ENCODE data around the gene PCDHB4. TPM values are rescaled to one million over a fixed set of nuclear protein-coding genes. Genes with fewer than 3 reads are reported as not detected.
"Not testable (repeated sequence)": the region's sequence is repeated elsewhere in the genome, so short reads cannot be mapped to it uniquely, and the experiment has no call there.

PCDHB4 gene
- total RNA-seq, 1 donor from 2014 or later, result 7.8 TPM

- Mint-ChIP-seq H3K27me3 (ENCODE audit: unreplicated experiment) (peaks cover 3% of the 10 kb centered on the region), H3K4me3 (ENCODE audit: unreplicated experiment) (no peak overlapping the region), H3K9me3 (ENCODE audit: unreplicated experiment) (peaks cover 16% of the 10 kb centered on the region), H3K4me1 (ENCODE audit: low read depth, unreplicated experiment) (no peaks in the 10 kb centered on the region), H3K27ac (ENCODE audit: unreplicated experiment) (no peak overlapping the region), H3K36me3 (ENCODE audit: unreplicated experiment) (peaks cover 51% of the 10 kb centered on the region)
- TF ChIP-seq CTCF (IDR thresholded peaks at IDR 0.05; ENCODE audit: partially characterized antibody, unreplicated experiment), result no peak
- no peak for DNase-seq
Observed at GRCh38 chr5:141150993-141151325, 29.3 kb downstream of the PCDHB4 start.

- not testable (repeated sequence) for H3K27ac Mint-ChIP-seq (ENCODE audit: unreplicated experiment); H3K4me1 Mint-ChIP-seq (ENCODE audit: low read depth, unreplicated experiment); DNase-seq; H3K4me3 Mint-ChIP-seq (ENCODE audit: unreplicated experiment); H3K27me3 Mint-ChIP-seq (ENCODE audit: unreplicated experiment)
- Mint-ChIP-seq H3K9me3 (ENCODE audit: unreplicated experiment) (peaks cover 22% of the 10 kb centered on the region), H3K36me3 (ENCODE audit: unreplicated experiment) (peaks cover 54% of the 10 kb centered on the region)
Observed at GRCh38 chr5:141151632-141152031, 30.0 kb downstream of the PCDHB4 start.

GRCh38 chr5:141152096-141152495 is 30.5 kb downstream of the PCDHB4 start:
- DNase-seq; H3K4me1 Mint-ChIP-seq (ENCODE audit: low read depth, unreplicated experiment); H3K27ac Mint-ChIP-seq (ENCODE audit: unreplicated experiment); H3K27me3 Mint-ChIP-seq (ENCODE audit: unreplicated experiment); H3K4me3 Mint-ChIP-seq (ENCODE audit: unreplicated experiment): not testable (repeated sequence)
- peaks cover 25% of the 10 kb centered on the region for H3K9me3 Mint-ChIP-seq (ENCODE audit: unreplicated experiment)
- peaks cover 58% of the 10 kb centered on the region for H3K36me3 Mint-ChIP-seq (ENCODE audit: unreplicated experiment)

- H3K27ac Mint-ChIP-seq (ENCODE audit: unreplicated experiment), result peak overlapping the region; percentile 72
- peak overlapping the region; percentile 90 for H3K4me3 Mint-ChIP-seq (ENCODE audit: unreplicated experiment)
- H3K36me3 Mint-ChIP-seq (ENCODE audit: unreplicated experiment), result peaks cover 48% of the 10 kb centered on the region
- peak; percentile 59 for TF ChIP-seq CTCF (IDR thresholded peaks at IDR 0.05; ENCODE audit: partially characterized antibody, unreplicated experiment)
- H3K9me3 Mint-ChIP-seq (ENCODE audit: unreplicated experiment), result peaks cover 24% of the 10 kb centered on the region
- peak; percentile 50 for DNase-seq
- H3K4me1 Mint-ChIP-seq (ENCODE audit: low read depth, unreplicated experiment), result no peaks in the 10 kb centered on the region
- H3K27me3 Mint-ChIP-seq (ENCODE audit: unreplicated experiment), result peaks cover 6% of the 10 kb centered on the region
Observed at GRCh38 chr5:141155540-141156374, 34.1 kb downstream of the PCDHB4 start.

- H3K36me3 Mint-ChIP-seq (ENCODE audit: unreplicated experiment), result peaks cover 37% of the 10 kb centered on the region
- H3K9me3 Mint-ChIP-seq (ENCODE audit: unreplicated experiment), result peaks cover 22% of the 10 kb centered on the region
- H3K4me3 Mint-ChIP-seq (ENCODE audit: unreplicated experiment), result peak overlapping the region; percentile 3
- DNase-seq; H3K4me1 Mint-ChIP-seq (ENCODE audit: low read depth, unreplicated experiment); H3K27me3 Mint-ChIP-seq (ENCODE audit: unreplicated experiment): not testable (repeated sequence)
- H3K27ac Mint-ChIP-seq (ENCODE audit: unreplicated experiment), result peak overlapping the region; percentile 22
Observed at GRCh38 chr5:141157356-141157755, 35.7 kb downstream of the PCDHB4 start.

GRCh38 chr5:141157901-141158300 is 36.3 kb downstream of the PCDHB4 start:
- not testable (repeated sequence) for H3K4me1 Mint-ChIP-seq (ENCODE audit: low read depth, unreplicated experiment); H3K27me3 Mint-ChIP-seq (ENCODE audit: unreplicated experiment); DNase-seq; H3K4me3 Mint-ChIP-seq (ENCODE audit: unreplicated experiment); H3K27ac Mint-ChIP-seq (ENCODE audit: unreplicated experiment)
- Mint-ChIP-seq H3K9me3 (ENCODE audit: unreplicated experiment) (peaks cover 20% of the 10 kb centered on the region), H3K36me3 (ENCODE audit: unreplicated experiment) (peaks cover 32% of the 10 kb centered on the region)
